WTC11 (cell line): ENCODE data around the gene PDK4. TPM values are rescaled to one million over a fixed set of nuclear protein-coding genes. Genes with fewer than 3 reads are reported as not detected.

Experiments
- ATAC-seq: fragments of 200-7000 bp; cut with Tn5 transposase; 2 replicates; pipeline ENCODE4 v1.10.0; 2021; ENCODE audit warnings: mild to moderate bottlenecking, moderate library complexity
- CTCF ChIA-PET: fragments of 300-600 bp; sonication (Branson Sonifier 250); formaldehyde crosslinking; loops from one replicate; lab custom pipeline; 2021; ENCODE audit warnings: antibody characterized with exemption; lab: Charles Lee
- POLR2A ChIA-PET: fragments of 350-600 bp; sonication (Branson Sonifier 250); formaldehyde crosslinking; loops from one replicate; lab custom pipeline; 2021; ENCODE audit warnings: antibody characterized with exemption; lab: Charles Lee
- DNase-seq: peaks from one replicate; pipeline ENCODE4 v3.0.0; 2021; ENCODE audit warnings: low spot score
- H3K27ac Mint-ChIP-seq: 2 replicates; pipeline ENCODE4 v1.8.0; 2021; ENCODE audit warnings: mixed read lengths
- H3K27me3 Mint-ChIP-seq: 2 replicates; pipeline ENCODE4 v1.8.0; 2021; ENCODE audit warnings: low read depth, mild to moderate bottlenecking, moderate library complexity, mixed read lengths
- H3K36me3 Mint-ChIP-seq: 2 replicates; pipeline ENCODE4 v1.8.0; 2021; ENCODE audit warnings: mixed read lengths
- H3K4me1 Mint-ChIP-seq: 2 replicates; pipeline ENCODE4 v1.8.0; 2022; ENCODE audit warnings: mixed read lengths
- H3K4me3 Mint-ChIP-seq: 2 replicates; pipeline ENCODE4 v1.8.0; 2021; ENCODE audit warnings: mild to moderate bottlenecking, moderate library complexity, mixed read lengths
- H3K9me3 Mint-ChIP-seq: 2 replicates; pipeline ENCODE4 v1.8.0; 2021; ENCODE audit warnings: mixed read lengths
- AFF4 ChIP-seq: sonication (generic); formaldehyde crosslinking; IDR thresholded peaks from 2 replicates; pipeline ENCODE4 v1.8.1; 2023; ENCODE audit warnings: mild to moderate bottlenecking, missing genetic modification reagents, borderline replicate concordance
- CREB1 ChIP-seq: sonication (generic); formaldehyde crosslinking; IDR thresholded peaks from 2 replicates; pipeline ENCODE4 v1.8.0; 2023; ENCODE audit warnings: mild to moderate bottlenecking, missing genetic modification reagents
- CTCF ChIP-seq: fragments of 200-600 bp; IDR thresholded peaks from 2 replicates; pipeline ENCODE4 v1.8.0; 2022; ENCODE audit warnings: antibody characterized with exemption
- E2F1 ChIP-seq: sonication (generic); formaldehyde crosslinking; IDR thresholded peaks from 2 replicates; pipeline ENCODE4 v1.8.0; 2022; ENCODE audit warnings: mild to moderate bottlenecking, missing genetic modification reagents
- ELF4 ChIP-seq: sonication (generic); formaldehyde crosslinking; IDR thresholded peaks from 2 replicates; pipeline ENCODE4 v1.8.1; 2022; ENCODE audit warnings: low read depth, mild to moderate bottlenecking, moderate library complexity, missing genetic modification reagents
- ERG ChIP-seq: fragments of 250-450 bp; sonication (Bioruptor Pico); IDR thresholded peaks from 2 replicates; pipeline ENCODE4 v1.8.0; 2021; ENCODE audit warnings: mild to moderate bottlenecking
- GABPB1 ChIP-seq: sonication (generic); formaldehyde crosslinking; IDR thresholded peaks from 2 replicates; pipeline ENCODE4 v1.8.1; 2023; ENCODE audit warnings: mild to moderate bottlenecking, missing genetic modification reagents
- GRHL2 ChIP-seq: fragments of 250-450 bp; sonication (Bioruptor Pico); IDR thresholded peaks from 2 replicates; pipeline ENCODE4 v1.8.0; 2022; ENCODE audit warnings: mild to moderate bottlenecking, moderate library complexity; ENCODE audit not compliant: insufficient replicate concordance, severe bottlenecking
- HMGA2 ChIP-seq: fragments of 250-450 bp; sonication (Bioruptor Pico); IDR thresholded peaks from 2 replicates; pipeline ENCODE4 v1.4.0; 2021; ENCODE audit warnings: mild to moderate bottlenecking, moderate library complexity
- MXD4 ChIP-seq: fragments of 250-450 bp; sonication (Bioruptor Pico); IDR thresholded peaks from 2 replicates; pipeline ENCODE4 v1.8.0; 2021; ENCODE audit warnings: mild to moderate bottlenecking, moderate library complexity, borderline replicate concordance
- PRRX2 ChIP-seq: fragments of 250-450 bp; sonication (Bioruptor Pico); IDR thresholded peaks from 2 replicates; pipeline ENCODE4 v1.8.0; 2021; ENCODE audit warnings: mild to moderate bottlenecking
- STAT6 ChIP-seq: sonication (generic); formaldehyde crosslinking; conservative IDR thresholded peaks from 2 replicates; pipeline ENCODE4 v1.8.1; 2023; ENCODE audit warnings: mild to moderate bottlenecking, low read depth, missing genetic modification reagents, moderate library complexity
- USF2 ChIP-seq: sonication (generic); formaldehyde crosslinking; IDR thresholded peaks from 2 replicates; pipeline ENCODE4 v1.8.1; 2023; ENCODE audit warnings: mild to moderate bottlenecking, missing genetic modification reagents, moderate library complexity
- ZNF219 ChIP-seq: sonication (generic); formaldehyde crosslinking; IDR thresholded peaks from 2 replicates; pipeline ENCODE4 v1.8.0; 2023; ENCODE audit warnings: missing genetic modification reagents, mild to moderate bottlenecking, borderline replicate concordance
- ZNF281 ChIP-seq: sonication (generic); formaldehyde crosslinking; IDR thresholded peaks from 2 replicates; pipeline ENCODE4 v1.8.0; 2023; ENCODE audit warnings: mild to moderate bottlenecking, missing genetic modification reagents
- ZNF416 ChIP-seq: fragments of 250-450 bp; sonication (Bioruptor Pico); IDR thresholded peaks from 2 replicates; pipeline ENCODE4 v1.9.0; 2021; ENCODE audit warnings: mild to moderate bottlenecking, inconsistent platforms
- total RNA-seq: library from RNA; stranded (reverse); gene quantifications from 3 replicates; pipeline ENCODE4 v1.2.3, GENCODE V29; 2021

PDK4 gene
- total RNA-seq, 1 experiment from 2014 or later: 0.31 TPM

- TF ChIP-seq ZNF281 (CRISPR knock-in tag) (no peak), ELF4 (CRISPR knock-in tag) (no peak), HMGA2 (no peak), ZNF219 (CRISPR knock-in tag) (no peak), AFF4 (no peak), CTCF (no peak)
Observed at GRCh38 chr7:95589031-95589430, 7.3 kb downstream of the PDK4 start (continued).

- ATAC-seq (no peak), DNase-seq (no peak)
- H3K4me1 Mint-ChIP-seq: peaks cover 11% of the 10 kb centered on the region
- no peak overlapping the region for H3K4me3 Mint-ChIP-seq
- ChIA-PET CTCF (no interaction called here), POLR2A (no interaction called here)
- H3K27me3 Mint-ChIP-seq: no peaks in the 10 kb centered on the region; the same call in 1 of the 2 replicates
- no peak overlapping the region for H3K27ac Mint-ChIP-seq
- no peaks in the 10 kb centered on the region for H3K9me3 Mint-ChIP-seq
- TF ChIP-seq ERG (CRISPR knock-in tag): no peak
- no peak for TF ChIP-seq CREB1 (CRISPR knock-in tag)
- TF ChIP-seq GABPB1: no peak
- H3K36me3 Mint-ChIP-seq: no peaks in the 10 kb centered on the region
Observed at GRCh38 chr7:95586951-95587301, 9.4 kb downstream of the PDK4 start.

GRCh38 chr7:95585426-95585789 lies 10.9 kb downstream of the PDK4 start:
- Mint-ChIP-seq H3K4me1 (peaks cover 11% of the 10 kb centered on the region), H3K36me3 (no peaks in the 10 kb centered on the region), H3K27me3 (no peaks in the 10 kb centered on the region; the same call in 1 of the 2 replicates), H3K27ac (no peak overlapping the region), H3K9me3 (no peaks in the 10 kb centered on the region), H3K4me3 (no peak overlapping the region)
- POLR2A ChIA-PET: interaction anchor here (0.5 kb wide), 1 partner anchor 528 kb away, joined by 4 read pairs; no protein-coding TSS in a partner anchor
- DNase-seq: no peak
- ATAC-seq: no peak
- CTCF ChIA-PET: no interaction called here
- TF ChIP-seq E2F1 (CRISPR knock-in tag) (no peak), MXD4 (no peak), STAT6 (CRISPR knock-in tag) (no peak), ZNF416 (CRISPR knock-in tag) (no peak), ZNF281 (CRISPR knock-in tag) (no peak), PRRX2 (CRISPR knock-in tag) (no peak), USF2 (no peak), GRHL2 (no peak)
